Activated CD4-positive, alpha-beta memory T cell treated with anti-CD3 and anti-CD28 coated beads, Interleukin-2, amount 10 ng/mL, durations not matched to agents 7 days and 5 days (primary cell): ENCODE results near the gene CCNY. TPM values are rescaled to one million over a fixed set of nuclear protein-coding genes. Genes with fewer than 3 reads are reported as not detected.

Source experiments
- CTCF ChIA-PET: fragments of 350-600 bp; sonication (Branson Sonifier 250); formaldehyde crosslinking; loops from one replicate; lab custom pipeline; 2021; ENCODE audit warnings: antibody characterized with exemption, inconsistent platforms; lab: Charles Lee
- POLR2A ChIA-PET: fragments of 350-600 bp; sonication (Branson Sonifier 250); formaldehyde crosslinking; loops from one replicate; lab custom pipeline; 2021; ENCODE audit warnings: antibody characterized with exemption; lab: Charles Lee
- DNase-seq: peaks from one replicate; pipeline ENCODE4 v3.0.0-alpha.2; 2020
- H3K27ac Mint-ChIP-seq: one replicate; pipeline ENCODE4 v1.8.0; 2021; ENCODE audit warnings: mild to moderate bottlenecking, mixed read lengths
- H3K27me3 Mint-ChIP-seq: one replicate; pipeline ENCODE4 v1.8.0; 2021; ENCODE audit warnings: mixed read lengths
- H3K36me3 Mint-ChIP-seq: one replicate; pipeline ENCODE4 v1.8.0; 2021; ENCODE audit warnings: low read depth, mixed read lengths
- H3K4me1 Mint-ChIP-seq: one replicate; pipeline ENCODE4 v1.8.0; 2021; ENCODE audit warnings: mixed read lengths
- H3K4me3 Mint-ChIP-seq: one replicate; pipeline ENCODE4 v1.8.0; 2021; ENCODE audit warnings: mild to moderate bottlenecking, mixed read lengths
- H3K9me3 Mint-ChIP-seq: one replicate; pipeline ENCODE4 v1.8.0; 2021; ENCODE audit warnings: mixed read lengths
- total RNA-seq, 2 experiments: library from RNA; stranded (reverse); gene quantifications; one replicate each; pipeline ENCODE4 v1.2.3, GENCODE V29; 2021

The CCNY gene
- total RNA-seq, 2 experiments from 2014 or later: 49.3 to 56.7 TPM

DNA sequence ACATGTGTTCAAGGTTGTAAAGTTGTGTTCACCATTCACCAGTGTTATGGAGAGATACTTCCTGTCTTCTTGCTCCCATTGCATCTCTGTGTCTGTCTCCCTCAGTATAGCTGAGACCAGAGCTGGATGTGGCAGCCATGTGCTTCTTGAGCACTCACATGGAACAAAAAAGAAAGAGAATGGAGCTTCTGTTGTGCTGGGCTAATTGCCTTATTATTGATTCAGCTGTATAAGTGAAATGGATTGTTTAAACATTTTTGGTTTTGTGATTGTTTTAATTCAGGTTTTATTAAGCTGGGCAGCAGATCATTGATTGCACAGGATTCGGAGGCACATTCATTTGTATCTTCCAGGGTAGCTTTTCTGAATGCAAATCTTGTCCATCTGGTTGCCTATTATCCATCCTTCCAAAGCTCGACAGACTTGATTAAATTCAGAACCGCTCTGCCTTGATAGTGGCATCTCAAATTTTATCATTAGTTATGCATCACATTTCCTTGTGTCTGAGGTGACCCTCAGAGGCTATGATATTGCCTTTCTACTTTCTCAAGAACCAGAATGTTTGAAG lies 119.9 kb downstream of the CCNY start:
- no peak for DNase-seq
- Mint-ChIP-seq H3K27ac (no peak overlapping the region), H3K27me3 (no peaks in the 10 kb centered on the region), H3K36me3 (peaks cover 5% of the 10 kb centered on the region), H3K4me3 (no peak overlapping the region), H3K9me3 (no peaks in the 10 kb centered on the region), H3K4me1 (peaks cover 38% of the 10 kb centered on the region)
- ChIA-PET POLR2A (interaction anchor here (0.5 kb wide), 1 partner anchor 340 kb away, joined by 3 read pairs; no protein-coding TSS in a partner anchor), CTCF (no interaction called here)

DNA sequence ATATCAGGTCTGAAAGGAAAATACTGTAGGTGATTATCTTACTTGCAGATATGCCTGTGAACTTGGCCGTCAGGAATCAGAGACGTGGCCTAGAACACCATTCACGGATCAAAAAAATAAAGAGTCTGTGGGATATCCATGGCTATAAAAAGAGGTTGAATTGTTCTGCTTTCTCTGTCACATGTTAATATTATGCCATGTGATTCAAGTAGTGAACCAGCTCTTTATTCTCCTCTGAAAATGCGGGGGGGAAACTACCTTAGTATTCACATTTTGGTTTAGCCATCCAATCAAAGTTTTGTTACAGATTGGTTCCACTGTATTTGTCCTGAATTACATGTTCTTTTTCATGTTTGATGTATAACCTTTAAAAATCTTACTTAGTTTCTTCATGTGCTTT lies 120.5 kb downstream of the CCNY start:
- H3K4me1 Mint-ChIP-seq: peaks cover 37% of the 10 kb centered on the region
- peaks cover 5% of the 10 kb centered on the region for H3K36me3 Mint-ChIP-seq
- POLR2A ChIA-PET: no interaction called here
- H3K4me3 Mint-ChIP-seq: no peak overlapping the region
- H3K9me3 Mint-ChIP-seq: no peaks in the 10 kb centered on the region
- DNase-seq: no peak
- CTCF ChIA-PET: no interaction called here
- no peaks in the 10 kb centered on the region for H3K27me3 Mint-ChIP-seq
- no peak overlapping the region for H3K27ac Mint-ChIP-seq

- H3K4me3 Mint-ChIP-seq: no peak overlapping the region
- no peak for DNase-seq
- peak overlapping the region; percentile 60 for H3K27ac Mint-ChIP-seq
- H3K36me3 Mint-ChIP-seq: peaks cover 5% of the 10 kb centered on the region
- peaks cover 36% of the 10 kb centered on the region for H3K4me1 Mint-ChIP-seq
- no peaks in the 10 kb centered on the region for H3K27me3 Mint-ChIP-seq
- ChIA-PET POLR2A (no interaction called here), CTCF (interaction anchor here (0.9 kb wide), 1 partner anchor 11 kb away, joined by 3 read pairs; no protein-coding TSS in a partner anchor)
- no peaks in the 10 kb centered on the region for H3K9me3 Mint-ChIP-seq
Observed at GRCh38 chr10:35458500-35459448, 122.5 kb downstream of the CCNY start.

DNA sequence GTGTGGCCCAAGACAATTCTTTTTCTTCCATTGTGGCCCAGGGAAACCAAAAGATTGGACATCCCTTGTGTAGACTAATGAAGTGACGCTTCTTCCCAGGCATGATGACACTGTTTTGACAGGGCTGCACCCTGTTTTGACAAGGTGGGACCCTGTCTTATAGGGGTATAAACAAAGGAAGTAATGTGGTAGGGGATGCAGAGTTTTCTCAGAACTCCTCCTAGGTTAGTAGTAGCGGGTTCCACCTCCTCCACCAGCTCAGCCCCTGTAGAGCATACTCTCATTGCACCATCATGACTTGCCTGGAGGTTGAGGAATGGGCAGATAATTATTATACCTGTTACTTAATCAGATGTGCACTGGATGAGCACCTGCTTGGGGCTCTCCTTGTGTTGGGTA lies 123.1 kb downstream of the CCNY start:
- no peak overlapping the region for H3K4me3 Mint-ChIP-seq
- H3K27ac Mint-ChIP-seq: peak overlapping the region; percentile 60
- POLR2A ChIA-PET: no interaction called here
- no peaks in the 10 kb centered on the region for H3K9me3 Mint-ChIP-seq
- H3K27me3 Mint-ChIP-seq: no peaks in the 10 kb centered on the region
- DNase-seq: no peak
- H3K36me3 Mint-ChIP-seq: peaks cover 5% of the 10 kb centered on the region
- H3K4me1 Mint-ChIP-seq: peaks cover 33% of the 10 kb centered on the region
- CTCF ChIA-PET: interaction anchor here (0.9 kb wide), 1 partner anchor 12 kb away, joined by 3 read pairs; no protein-coding TSS in a partner anchor

DNA sequence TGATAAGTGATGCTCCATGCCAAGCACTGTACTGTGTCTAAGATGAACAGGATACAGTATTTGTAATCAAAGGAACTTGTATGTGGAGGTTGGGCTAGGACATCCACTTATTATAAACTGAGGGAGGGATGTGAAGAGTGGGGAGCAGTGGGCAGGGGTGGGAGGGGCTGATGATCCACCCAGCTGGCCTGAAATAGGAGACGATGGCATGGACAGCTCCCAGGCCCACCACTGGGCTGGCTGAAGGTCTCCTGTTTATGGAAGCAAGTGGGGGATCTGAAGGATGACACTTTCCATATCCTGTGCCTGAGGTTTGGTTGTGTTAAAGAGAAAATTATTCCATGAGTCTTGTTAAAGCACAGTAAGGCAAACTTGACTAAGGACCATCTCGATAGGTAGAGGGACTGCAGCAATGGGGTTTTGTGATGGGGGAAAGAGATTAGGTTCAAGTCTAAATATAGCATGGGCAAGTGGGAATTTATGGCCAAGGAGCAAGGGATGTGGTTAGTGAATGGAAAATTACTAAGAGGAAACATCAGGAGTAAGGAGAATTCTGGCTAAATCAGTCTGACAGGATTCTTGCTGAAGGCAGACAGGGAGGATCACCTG lies 124.6 kb downstream of the CCNY start:
- no peak overlapping the region for H3K4me3 Mint-ChIP-seq
- CTCF ChIA-PET: no interaction called here
- POLR2A ChIA-PET: no interaction called here
- no peaks in the 10 kb centered on the region for H3K27me3 Mint-ChIP-seq
- no peak for DNase-seq
- no peaks in the 10 kb centered on the region for H3K9me3 Mint-ChIP-seq
- peaks cover 32% of the 10 kb centered on the region for H3K4me1 Mint-ChIP-seq
- H3K36me3 Mint-ChIP-seq: peaks cover 5% of the 10 kb centered on the region
- no peak overlapping the region for H3K27ac Mint-ChIP-seq

DNA sequence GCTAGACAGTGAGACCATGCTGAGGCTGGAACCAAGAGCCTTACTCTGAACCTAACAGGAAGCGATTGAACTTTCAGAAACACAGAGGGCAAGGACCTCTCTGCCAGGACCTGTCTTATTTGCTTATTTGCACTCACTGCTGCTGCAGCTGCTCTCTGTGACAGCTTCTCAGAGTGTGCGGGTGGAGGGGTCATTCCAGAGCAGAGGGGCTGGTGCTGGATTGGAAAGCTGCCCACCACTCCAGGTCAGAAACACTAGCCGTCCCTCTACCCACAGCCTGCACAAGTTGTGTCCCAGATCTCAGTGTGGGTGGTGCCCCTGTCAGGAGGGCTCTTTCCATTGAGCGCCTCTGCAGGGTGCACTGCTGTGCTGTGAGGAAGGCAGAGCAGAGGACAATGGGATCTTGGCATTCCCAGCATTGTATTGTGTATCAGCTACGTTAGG lies 126.2 kb downstream of the CCNY start:
- H3K9me3 Mint-ChIP-seq: no peaks in the 10 kb centered on the region
- peaks cover 29% of the 10 kb centered on the region for H3K4me1 Mint-ChIP-seq
- H3K36me3 Mint-ChIP-seq: no peaks in the 10 kb centered on the region
- peak overlapping the region; percentile 29 for H3K27ac Mint-ChIP-seq
- no peak for DNase-seq
- no peaks in the 10 kb centered on the region for H3K27me3 Mint-ChIP-seq
- ChIA-PET POLR2A (no interaction called here), CTCF (no interaction called here)
- H3K4me3 Mint-ChIP-seq: no peak overlapping the region

DNA sequence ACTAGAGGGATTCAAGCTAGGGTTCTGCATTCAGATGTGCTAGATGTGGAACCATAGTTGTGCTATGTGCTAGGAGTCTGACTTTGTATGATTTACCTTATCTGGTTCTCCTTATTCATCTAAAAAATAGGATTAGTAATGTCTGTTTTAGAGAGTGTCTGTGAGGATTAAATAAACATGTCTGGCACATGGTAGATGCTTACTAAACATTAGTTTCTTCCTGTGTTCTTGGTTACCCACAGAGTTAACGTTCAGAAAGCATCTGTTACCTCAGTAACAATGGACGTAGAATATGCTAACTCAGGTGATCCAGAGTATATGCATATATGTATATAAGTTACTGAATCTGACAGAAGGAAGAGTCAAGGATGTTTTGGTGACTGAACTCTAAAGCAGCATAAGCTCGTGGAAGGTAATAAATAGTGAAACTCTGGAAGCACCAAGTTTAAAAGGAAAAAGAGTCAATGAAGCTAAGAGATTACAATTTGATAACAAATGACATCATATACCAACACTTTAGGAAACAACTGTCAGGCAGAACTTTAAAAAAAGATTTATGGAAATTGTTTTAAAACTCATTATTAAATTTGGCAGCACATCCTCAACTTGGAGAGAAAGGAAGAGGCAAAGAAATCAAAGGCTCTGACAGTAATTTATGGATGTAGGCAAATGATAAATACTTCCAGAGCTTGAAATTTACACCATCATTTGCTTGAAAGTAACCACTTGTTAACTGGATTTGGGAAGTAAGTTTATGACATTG lies 127.0 kb downstream of the CCNY start:
- H3K4me1 Mint-ChIP-seq: peaks cover 29% of the 10 kb centered on the region
- POLR2A ChIA-PET: interaction anchor here (0.7 to 1.4 kb wide), 2 partner anchors 122 to 127 kb away, joined by 3 to 4 read pairs; partner anchors contain the start of gene CCNY

GRCh38 chr10:35463878-35464277 lies 127.6 kb downstream of the CCNY start:
- H3K9me3 Mint-ChIP-seq: no peaks in the 10 kb centered on the region
- no peaks in the 10 kb centered on the region for H3K27me3 Mint-ChIP-seq
- no peaks in the 10 kb centered on the region for H3K36me3 Mint-ChIP-seq
- POLR2A ChIA-PET: interaction anchor here (0.7 to 1.4 kb wide), 2 partner anchors 122 to 127 kb away, joined by 3 to 4 read pairs; partner anchors contain the start of gene CCNY
- peaks cover 23% of the 10 kb centered on the region for H3K4me1 Mint-ChIP-seq
- CTCF ChIA-PET: no interaction called here
- H3K4me3 Mint-ChIP-seq: no peak overlapping the region
- no peak for DNase-seq
- no peak overlapping the region for H3K27ac Mint-ChIP-seq

More for the DNA sequence above, 127.0 kb downstream of the CCNY start:
- no peaks in the 10 kb centered on the region for H3K36me3 Mint-ChIP-seq
- no peaks in the 10 kb centered on the region for H3K27me3 Mint-ChIP-seq
- CTCF ChIA-PET: interaction anchor here (0.6 kb wide), 1 partner anchor 425 kb away, joined by 5 read pairs; no protein-coding TSS in a partner anchor
- H3K27ac Mint-ChIP-seq: peak overlapping the region; percentile 29
- DNase-seq: no peak
- no peak overlapping the region for H3K4me3 Mint-ChIP-seq
- no peaks in the 10 kb centered on the region for H3K9me3 Mint-ChIP-seq

DNA sequence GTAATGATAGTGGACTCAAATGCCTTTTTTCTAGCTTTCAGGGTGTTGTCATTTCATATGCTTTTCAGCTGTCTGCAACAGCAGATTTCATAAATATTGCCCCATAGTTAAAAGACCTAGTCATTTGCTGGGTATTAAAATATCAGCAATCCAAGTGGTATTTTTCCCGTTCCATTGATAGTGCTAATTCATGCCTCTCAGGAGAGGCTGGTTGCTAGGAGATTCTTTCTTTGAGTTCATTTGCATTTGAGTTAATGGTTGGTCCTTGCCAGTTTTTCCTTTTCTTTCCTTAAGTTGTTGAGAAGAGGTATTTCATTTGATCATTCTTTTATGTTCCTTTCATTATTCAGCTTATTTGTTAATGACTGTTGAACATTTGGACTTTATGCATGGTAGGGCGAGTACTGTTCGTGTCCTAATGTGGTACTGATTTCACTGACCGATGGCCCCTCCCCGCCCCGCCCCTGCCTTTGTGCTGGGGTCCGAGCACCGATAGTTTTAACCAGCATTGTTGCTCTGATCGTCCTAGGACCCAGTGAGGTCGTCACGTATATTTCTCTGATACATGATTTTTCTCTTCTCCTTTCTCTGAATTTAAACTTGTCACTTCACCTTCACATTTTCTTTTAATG lies 128.6 kb downstream of the CCNY start:
- Mint-ChIP-seq H3K9me3 (no peaks in the 10 kb centered on the region), H3K4me3 (no peak overlapping the region), H3K36me3 (no peaks in the 10 kb centered on the region), H3K27me3 (no peaks in the 10 kb centered on the region), H3K4me1 (peaks cover 13% of the 10 kb centered on the region), H3K27ac (no peak overlapping the region)
- ChIA-PET CTCF (no interaction called here), POLR2A (no interaction called here)
- no peak for DNase-seq

GRCh38 chr10:35465673-35466072 lies 129.4 kb downstream of the CCNY start:
- ChIA-PET CTCF (no interaction called here), POLR2A (no interaction called here)
- DNase-seq: no peak
- H3K9me3 Mint-ChIP-seq: no peaks in the 10 kb centered on the region
- no peaks in the 10 kb centered on the region for H3K36me3 Mint-ChIP-seq
- no peaks in the 10 kb centered on the region for H3K27me3 Mint-ChIP-seq
- H3K4me3 Mint-ChIP-seq: no peak overlapping the region
- H3K27ac Mint-ChIP-seq: no peak overlapping the region
- H3K4me1 Mint-ChIP-seq: peaks cover 6% of the 10 kb centered on the region

GRCh38 chr10:35466170-35466569 lies 129.9 kb downstream of the CCNY start:
- ChIA-PET POLR2A (no interaction called here), CTCF (no interaction called here)
- no peak for DNase-seq
- no peaks in the 10 kb centered on the region for H3K9me3 Mint-ChIP-seq
- peaks cover 2% of the 10 kb centered on the region for H3K4me1 Mint-ChIP-seq
- no peaks in the 10 kb centered on the region for H3K27me3 Mint-ChIP-seq
- H3K36me3 Mint-ChIP-seq: no peaks in the 10 kb centered on the region
- H3K27ac Mint-ChIP-seq: no peak overlapping the region
- H3K4me3 Mint-ChIP-seq: no peak overlapping the region

DNA sequence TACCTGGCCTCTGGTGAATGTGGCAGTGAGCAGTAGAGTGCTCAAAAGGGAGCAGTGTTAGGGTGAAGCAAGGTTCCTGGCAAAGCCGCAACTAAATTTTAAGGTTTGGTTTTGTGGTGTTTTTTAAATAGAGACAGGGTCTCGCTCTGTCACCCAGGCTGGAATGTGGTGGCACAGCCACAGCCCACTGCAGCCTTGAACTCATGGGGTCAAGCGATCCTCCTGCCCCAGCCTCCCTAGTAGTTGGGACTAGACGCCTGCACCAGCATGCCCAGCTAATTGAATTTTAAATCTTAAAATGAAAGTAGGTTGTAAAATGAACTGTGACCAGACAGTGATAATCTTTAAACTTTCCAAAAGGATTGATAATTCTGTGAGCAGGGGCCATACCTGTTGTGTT lies 130.4 kb downstream of the CCNY start:
- POLR2A ChIA-PET: no interaction called here
- no peaks in the 10 kb centered on the region for H3K36me3 Mint-ChIP-seq
- no peak for DNase-seq
- H3K27ac Mint-ChIP-seq: no peak overlapping the region
- CTCF ChIA-PET: no interaction called here
- no peaks in the 10 kb centered on the region for H3K9me3 Mint-ChIP-seq
- no peaks in the 10 kb centered on the region for H3K27me3 Mint-ChIP-seq
- no peaks in the 10 kb centered on the region for H3K4me1 Mint-ChIP-seq
- H3K4me3 Mint-ChIP-seq: no peak overlapping the region
